GM23338 (cell line): ENCODE measurements around the gene DNAI1. TPM values are rescaled to one million over a fixed set of nuclear protein-coding genes. Genes with fewer than 3 reads are reported as not detected.

Experiments used
- ATAC-seq: fragments of 200-7000 bp; cut with Tn5 transposase; 3 replicates; pipeline ENCODE4 v1.9.1; 2020
- DNase-seq: peaks from one replicate; pipeline ENCODE4 v3.0.0-alpha.2; 2015; ENCODE audit warnings: low spot score
- H2AFZ ChIP-seq: fragments of 200-600 bp; sonication (generic); 2 replicates; pipeline ENCODE4 v1.8.0; 2016; ENCODE audit warnings: antibody characterized with exemption, mild to moderate bottlenecking, moderate library complexity
- H3F3A ChIP-seq: fragments of 200-600 bp; sonication (generic); replicated peaks from 2 replicates; pipeline ENCODE4 v1.8.0; 2017; ENCODE audit warnings: antibody characterized with exemption, mixed run types, low read depth
- H3K27ac ChIP-seq: fragments of 200-600 bp; sonication (generic); 2 replicates; pipeline ENCODE4 v1.6.1; 2016; ENCODE audit warnings: low read depth
- H3K27me3 ChIP-seq: fragments of 200-600 bp; sonication (generic); 2 replicates; pipeline ENCODE4 v1.8.0; 2016; ENCODE audit warnings: mild to moderate bottlenecking, mixed run types, moderate library complexity; ENCODE audit not compliant: insufficient read depth
- H3K36me3 ChIP-seq: fragments of 200-600 bp; sonication (generic); 2 replicates; pipeline ENCODE4 v1.8.0; 2016; ENCODE audit warnings: mild to moderate bottlenecking; ENCODE audit not compliant: insufficient read depth
- H3K4me1 ChIP-seq: fragments of 200-600 bp; sonication (generic); 2 replicates; pipeline ENCODE4 v1.8.0; 2016; ENCODE audit warnings: mild to moderate bottlenecking, moderate library complexity; ENCODE audit not compliant: insufficient read depth
- H3K4me2 ChIP-seq: fragments of 200-600 bp; sonication (generic); 2 replicates; pipeline ENCODE4 v1.7.1; 2017; ENCODE audit warnings: mixed run types
- H3K4me3 ChIP-seq: fragments of 200-600 bp; sonication (generic); 2 replicates; pipeline ENCODE4 v1.6.1; 2016; ENCODE audit warnings: mixed run types
- H3K79me2 ChIP-seq: fragments of 200-600 bp; sonication (generic); replicated peaks from 2 replicates; pipeline ENCODE4 v1.8.0; 2017; ENCODE audit warnings: mild to moderate bottlenecking; ENCODE audit not compliant: insufficient read depth
- H3K9me2 ChIP-seq: fragments of 200-600 bp; sonication (generic); 2 replicates; pipeline ENCODE4 v1.8.0; 2017; ENCODE audit not compliant: insufficient read depth
- H4K20me1 ChIP-seq: fragments of 200-600 bp; sonication (generic); replicated peaks from 2 replicates; pipeline ENCODE4 v1.8.0; 2017; ENCODE audit warnings: mild to moderate bottlenecking; ENCODE audit not compliant: insufficient read depth
- H3K27ac Mint-ChIP-seq: 2 replicates; pipeline ENCODE4 v1.8.0; 2020; ENCODE audit warnings: inconsistent platforms, mild to moderate bottlenecking, moderate library complexity, mixed read lengths
- H3K27me3 Mint-ChIP-seq: 3 replicates; pipeline ENCODE4 v1.8.0; 2022; ENCODE audit warnings: low read depth, mild to moderate bottlenecking, moderate library complexity, mixed read lengths, inconsistent platforms; ENCODE audit not compliant: insufficient read depth, poor library complexity
- H3K36me3 Mint-ChIP-seq: 3 replicates; pipeline ENCODE4 v1.8.0; 2021; ENCODE audit warnings: low read depth, mild to moderate bottlenecking, inconsistent platforms, moderate library complexity, mixed read lengths
- H3K4me1 Mint-ChIP-seq: 3 replicates; pipeline ENCODE4 v1.8.0; 2020; ENCODE audit warnings: mild to moderate bottlenecking, inconsistent platforms, mixed read lengths
- H3K4me3 Mint-ChIP-seq: 3 replicates; pipeline ENCODE4 v1.8.0; 2021; ENCODE audit warnings: moderate library complexity, mild to moderate bottlenecking, inconsistent platforms, mixed read lengths
- H3K9me3 Mint-ChIP-seq: 3 replicates; pipeline ENCODE4 v1.8.0; 2020; ENCODE audit warnings: moderate library complexity, mild to moderate bottlenecking, inconsistent platforms, mixed read lengths
- EZH2 ChIP-seq: fragments of 200-600 bp; sonication (generic); IDR thresholded peaks from one replicate; pipeline ENCODE4 v1.8.0; 2017; ENCODE audit warnings: antibody characterized with exemption, mild to moderate bottlenecking, low read depth; ENCODE audit not compliant: unreplicated experiment
- JUNB ChIP-seq: IDR thresholded peaks from one replicate; pipeline ENCODE4 v1.6.1; 2016; ENCODE audit warnings: antibody characterized with exemption; ENCODE audit not compliant: unreplicated experiment
- NANOG ChIP-seq: IDR thresholded peaks from 2 replicates; pipeline ENCODE4 v1.6.1; 2016; ENCODE audit warnings: antibody characterized with exemption, borderline replicate concordance
- ZNF114 ChIP-seq: fragments of 250-450 bp; sonication (Bioruptor Pico); IDR thresholded peaks from 2 replicates; pipeline ENCODE4 v1.5.0; 2020; ENCODE audit warnings: mild to moderate bottlenecking, moderate library complexity
- ZNF331 ChIP-seq: fragments of 250-450 bp; sonication (Bioruptor Pico); IDR thresholded peaks from 2 replicates; pipeline ENCODE4 v1.5.0; 2020; ENCODE audit warnings: low read depth, mild to moderate bottlenecking, moderate library complexity
- polyA plus RNA-seq: library from polyadenylated mRNA; unstranded; fragments of >200 nt; fragmentation: Nextera tagmentation; extraction: Ambion mirVana; gene quantifications from 2 replicates; pipeline ENCODE4 v1.2.1, GENCODE V29; 2016
- total RNA-seq: library from RNA; depleted of rRNA; stranded (reverse); fragments of >200 nt; shearing (Covaris generic); gene quantifications from 2 replicates; pipeline ENCODE4 v1.2.3, GENCODE V29; 2014
- TF ChIP-seq, protein P1 (sequence below): fragments of 250-450 bp; sonication (Bioruptor Pico); IDR thresholded peaks from 2 replicates; pipeline ENCODE4 v1.5.0; 2020; ENCODE audit warnings: mild to moderate bottlenecking, moderate library complexity
- TF ChIP-seq, protein P2 (sequence below): IDR thresholded peaks from 2 replicates; pipeline ENCODE4 v1.6.1; 2016; ENCODE audit warnings: antibody characterized with exemption
- TF ChIP-seq, protein P3 (sequence below), 2 experiments: fragments of 200-600 bp in 1 of 2; sonication (generic) in 1 of 2; conservative IDR thresholded peaks; 2 replicates each; pipeline versions ENCODE4 v1.5.1 to v1.6.1; 2016 to 2017; ENCODE audit warnings: antibody characterized with exemption in 2 of 2, low read depth in 2 of 2, mild to moderate bottlenecking in 2 of 2, moderate library complexity in 1 of 2
- TF ChIP-seq, protein P4 (sequence below): IDR thresholded peaks from one replicate; pipeline ENCODE4 v1.6.1; 2018; ENCODE audit warnings: antibody characterized with exemption; ENCODE audit not compliant: unreplicated experiment

Gene DNAI1
- total and polyA plus RNA-seq, 2 experiments from 2014 or later, result 1.0 to 1.1 TPM

DNA sequence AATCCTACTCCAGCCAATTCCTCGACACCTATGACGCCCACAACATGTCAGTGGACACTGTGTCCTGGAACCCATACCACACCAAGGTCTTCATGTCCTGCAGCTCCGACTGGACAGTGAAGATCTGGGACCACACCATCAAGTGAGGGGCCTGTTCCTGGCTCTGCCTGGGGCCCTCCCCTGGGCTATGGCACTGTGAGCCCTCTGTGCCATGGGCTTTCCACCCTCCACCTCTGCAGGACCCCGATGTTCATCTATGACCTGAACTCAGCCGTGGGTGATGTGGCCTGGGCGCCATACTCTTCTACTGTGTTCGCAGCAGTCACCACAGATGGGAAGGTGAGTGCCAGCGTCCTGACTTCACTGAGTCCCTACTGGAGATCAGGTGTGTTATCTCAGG lies 55.8 kb downstream of the DNAI1 start:
- Histone ChIP-seq H3K9me2 (peaks cover 4% of the 10 kb centered on the region; the same call in 1 of the 2 replicates), H4K20me1 (no peaks in the 10 kb centered on the region), H3K4me3 (no peak overlapping the region), H3K4me2 (no peak overlapping the region), H3K27ac (no peak overlapping the region), H3K36me3 (no peaks in the 10 kb centered on the region), H3K27me3 (no peaks in the 10 kb centered on the region), H3F3A (no peaks in the 10 kb centered on the region; the same call in 1 of the 2 replicates), H3K4me1 (peaks cover 38% of the 10 kb centered on the region), H2AFZ (no peak overlapping the region), H3K79me2 (no peaks in the 10 kb centered on the region)
- Mint-ChIP-seq H3K4me1 (peaks cover 45% of the 10 kb centered on the region), H3K36me3 (no peaks in the 10 kb centered on the region), H3K9me3 (no peaks in the 10 kb centered on the region; the same call in 2 of the 3 replicates), H3K27ac (no peak overlapping the region), H3K4me3 (no peak overlapping the region), H3K27me3 (peaks cover 5% of the 10 kb centered on the region)
- no peak for DNase-seq
- TF ChIP-seq, protein P1, sequence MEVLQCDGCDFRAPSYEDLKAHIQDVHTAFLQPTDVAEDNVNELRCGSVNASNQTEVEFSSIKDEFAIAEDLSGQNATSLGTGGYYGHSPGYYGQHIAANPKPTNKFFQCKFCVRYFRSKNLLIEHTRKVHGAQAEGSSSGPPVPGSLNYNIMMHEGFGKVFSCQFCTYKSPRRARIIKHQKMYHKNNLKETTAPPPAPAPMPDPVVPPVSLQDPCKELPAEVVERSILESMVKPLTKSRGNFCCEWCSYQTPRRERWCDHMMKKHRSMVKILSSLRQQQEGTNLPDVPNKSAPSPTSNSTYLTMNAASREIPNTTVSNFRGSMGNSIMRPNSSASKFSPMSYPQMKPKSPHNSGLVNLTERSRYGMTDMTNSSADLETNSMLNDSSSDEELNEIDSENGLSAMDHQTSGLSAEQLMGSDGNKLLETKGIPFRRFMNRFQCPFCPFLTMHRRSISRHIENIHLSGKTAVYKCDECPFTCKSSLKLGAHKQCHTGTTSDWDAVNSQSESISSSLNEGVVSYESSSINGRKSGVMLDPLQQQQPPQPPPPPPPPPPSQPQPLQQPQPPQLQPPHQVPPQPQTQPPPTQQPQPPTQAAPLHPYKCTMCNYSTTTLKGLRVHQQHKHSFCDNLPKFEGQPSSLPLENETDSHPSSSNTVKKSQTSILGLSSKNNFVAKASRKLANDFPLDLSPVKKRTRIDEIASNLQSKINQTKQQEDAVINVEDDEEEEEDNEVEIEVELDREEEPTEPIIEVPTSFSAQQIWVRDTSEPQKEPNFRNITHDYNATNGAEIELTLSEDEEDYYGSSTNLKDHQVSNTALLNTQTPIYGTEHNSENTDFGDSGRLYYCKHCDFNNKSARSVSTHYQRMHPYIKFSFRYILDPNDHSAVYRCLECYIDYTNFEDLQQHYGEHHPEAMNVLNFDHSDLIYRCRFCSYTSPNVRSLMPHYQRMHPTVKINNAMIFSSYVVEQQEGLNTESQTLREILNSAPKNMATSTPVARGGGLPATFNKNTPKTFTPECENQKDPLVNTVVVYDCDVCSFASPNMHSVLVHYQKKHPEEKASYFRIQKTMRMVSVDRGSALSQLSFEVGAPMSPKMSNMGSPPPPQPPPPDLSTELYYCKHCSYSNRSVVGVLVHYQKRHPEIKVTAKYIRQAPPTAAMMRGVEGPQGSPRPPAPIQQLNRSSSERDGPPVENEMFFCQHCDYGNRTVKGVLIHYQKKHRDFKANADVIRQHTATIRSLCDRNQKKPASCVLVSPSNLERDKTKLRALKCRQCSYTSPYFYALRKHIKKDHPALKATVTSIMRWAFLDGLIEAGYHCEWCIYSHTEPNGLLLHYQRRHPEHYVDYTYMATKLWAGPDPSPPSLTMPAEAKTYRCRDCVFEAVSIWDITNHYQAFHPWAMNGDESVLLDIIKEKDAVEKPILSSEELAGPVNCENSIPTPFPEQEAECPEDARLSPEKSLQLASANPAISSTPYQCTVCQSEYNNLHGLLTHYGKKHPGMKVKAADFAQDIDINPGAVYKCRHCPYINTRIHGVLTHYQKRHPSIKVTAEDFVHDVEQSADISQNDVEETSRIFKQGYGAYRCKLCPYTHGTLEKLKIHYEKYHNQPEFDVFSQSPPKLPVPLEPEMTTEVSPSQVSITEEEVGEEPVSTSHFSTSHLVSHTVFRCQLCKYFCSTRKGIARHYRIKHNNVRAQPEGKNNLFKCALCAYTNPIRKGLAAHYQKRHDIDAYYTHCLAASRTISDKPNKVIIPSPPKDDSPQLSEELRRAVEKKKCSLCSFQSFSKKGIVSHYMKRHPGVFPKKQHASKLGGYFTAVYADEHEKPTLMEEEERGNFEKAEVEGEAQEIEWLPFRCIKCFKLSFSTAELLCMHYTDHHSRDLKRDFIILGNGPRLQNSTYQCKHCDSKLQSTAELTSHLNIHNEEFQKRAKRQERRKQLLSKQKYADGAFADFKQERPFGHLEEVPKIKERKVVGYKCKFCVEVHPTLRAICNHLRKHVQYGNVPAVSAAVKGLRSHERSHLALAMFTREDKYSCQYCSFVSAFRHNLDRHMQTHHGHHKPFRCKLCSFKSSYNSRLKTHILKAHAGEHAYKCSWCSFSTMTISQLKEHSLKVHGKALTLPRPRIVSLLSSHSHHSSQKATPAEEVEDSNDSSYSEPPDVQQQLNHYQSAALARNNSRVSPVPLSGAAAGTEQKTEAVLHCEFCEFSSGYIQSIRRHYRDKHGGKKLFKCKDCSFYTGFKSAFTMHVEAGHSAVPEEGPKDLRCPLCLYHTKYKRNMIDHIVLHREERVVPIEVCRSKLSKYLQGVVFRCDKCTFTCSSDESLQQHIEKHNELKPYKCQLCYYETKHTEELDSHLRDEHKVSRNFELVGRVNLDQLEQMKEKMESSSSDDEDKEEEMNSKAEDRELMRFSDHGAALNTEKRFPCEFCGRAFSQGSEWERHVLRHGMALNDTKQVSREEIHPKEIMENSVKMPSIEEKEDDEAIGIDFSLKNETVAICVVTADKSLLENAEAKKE, result no peak
- TF ChIP-seq, protein P2, sequence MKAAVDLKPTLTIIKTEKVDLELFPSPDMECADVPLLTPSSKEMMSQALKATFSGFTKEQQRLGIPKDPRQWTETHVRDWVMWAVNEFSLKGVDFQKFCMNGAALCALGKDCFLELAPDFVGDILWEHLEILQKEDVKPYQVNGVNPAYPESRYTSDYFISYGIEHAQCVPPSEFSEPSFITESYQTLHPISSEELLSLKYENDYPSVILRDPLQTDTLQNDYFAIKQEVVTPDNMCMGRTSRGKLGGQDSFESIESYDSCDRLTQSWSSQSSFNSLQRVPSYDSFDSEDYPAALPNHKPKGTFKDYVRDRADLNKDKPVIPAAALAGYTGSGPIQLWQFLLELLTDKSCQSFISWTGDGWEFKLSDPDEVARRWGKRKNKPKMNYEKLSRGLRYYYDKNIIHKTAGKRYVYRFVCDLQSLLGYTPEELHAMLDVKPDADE, result no peak
- no peak for TF ChIP-seq ZNF114 (CRISPR knock-in tag)
- no peak for TF ChIP-seq EZH2
- ATAC-seq, result no peak

DNA sequence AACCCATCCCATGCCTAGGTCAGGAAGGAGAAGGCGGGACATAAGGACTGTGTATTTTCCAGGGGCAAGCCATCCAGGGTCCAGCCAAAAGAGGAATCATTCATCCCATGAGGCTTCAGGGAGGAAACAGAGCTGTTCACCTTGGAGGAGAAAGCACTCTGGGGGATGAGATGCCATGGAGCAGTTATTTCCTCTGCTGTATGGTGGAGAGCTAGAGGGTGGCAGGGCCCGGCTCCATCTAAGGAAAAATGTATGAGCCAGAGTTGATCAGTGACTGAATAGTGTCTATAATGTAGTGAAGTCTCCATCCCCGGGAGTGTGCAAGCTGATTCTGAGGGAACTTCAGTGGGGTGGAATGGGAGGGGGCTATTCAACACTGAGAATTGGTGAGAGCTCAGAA lies 56.2 kb downstream of the DNAI1 start:
- H3K4me1 Mint-ChIP-seq, result peaks cover 41% of the 10 kb centered on the region
- H3K79me2 ChIP-seq, result no peaks in the 10 kb centered on the region
- peaks cover 38% of the 10 kb centered on the region for H3K4me1 ChIP-seq
- peaks cover 4% of the 10 kb centered on the region; the same call in 1 of the 2 replicates for H3K9me2 ChIP-seq
- no peaks in the 10 kb centered on the region; the same call in 1 of the 2 replicates for H3F3A ChIP-seq
- H3K27me3 Mint-ChIP-seq, result peaks cover 8% of the 10 kb centered on the region
- H3K9me3 Mint-ChIP-seq, result no peaks in the 10 kb centered on the region; the same call in 2 of the 3 replicates
- DNase-seq (no peak), ATAC-seq (no peak)
- no peak overlapping the region for H3K27ac ChIP-seq
- no peak overlapping the region for H3K4me3 ChIP-seq
- H2AFZ ChIP-seq, result no peak overlapping the region
- H3K27ac Mint-ChIP-seq, result no peak overlapping the region
- no peak overlapping the region for H3K4me3 Mint-ChIP-seq
- H3K36me3 ChIP-seq, result no peaks in the 10 kb centered on the region
- no peaks in the 10 kb centered on the region for H3K27me3 ChIP-seq
- no peaks in the 10 kb centered on the region for H4K20me1 ChIP-seq
- H3K36me3 Mint-ChIP-seq, result no peaks in the 10 kb centered on the region
- H3K4me2 ChIP-seq, result no peak overlapping the region
- TF ChIP-seq NANOG (no peak), JUNB (no peak), EZH2 (no peak), ZNF331 (CRISPR knock-in tag) (no peak)
- TF ChIP-seq, protein P3, sequence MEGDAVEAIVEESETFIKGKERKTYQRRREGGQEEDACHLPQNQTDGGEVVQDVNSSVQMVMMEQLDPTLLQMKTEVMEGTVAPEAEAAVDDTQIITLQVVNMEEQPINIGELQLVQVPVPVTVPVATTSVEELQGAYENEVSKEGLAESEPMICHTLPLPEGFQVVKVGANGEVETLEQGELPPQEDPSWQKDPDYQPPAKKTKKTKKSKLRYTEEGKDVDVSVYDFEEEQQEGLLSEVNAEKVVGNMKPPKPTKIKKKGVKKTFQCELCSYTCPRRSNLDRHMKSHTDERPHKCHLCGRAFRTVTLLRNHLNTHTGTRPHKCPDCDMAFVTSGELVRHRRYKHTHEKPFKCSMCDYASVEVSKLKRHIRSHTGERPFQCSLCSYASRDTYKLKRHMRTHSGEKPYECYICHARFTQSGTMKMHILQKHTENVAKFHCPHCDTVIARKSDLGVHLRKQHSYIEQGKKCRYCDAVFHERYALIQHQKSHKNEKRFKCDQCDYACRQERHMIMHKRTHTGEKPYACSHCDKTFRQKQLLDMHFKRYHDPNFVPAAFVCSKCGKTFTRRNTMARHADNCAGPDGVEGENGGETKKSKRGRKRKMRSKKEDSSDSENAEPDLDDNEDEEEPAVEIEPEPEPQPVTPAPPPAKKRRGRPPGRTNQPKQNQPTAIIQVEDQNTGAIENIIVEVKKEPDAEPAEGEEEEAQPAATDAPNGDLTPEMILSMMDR (conservative IDR thresholded peaks at IDR 0.05; ENCODE audit: low read depth in 2 of 2), result no peak
- TF ChIP-seq, protein P4, sequence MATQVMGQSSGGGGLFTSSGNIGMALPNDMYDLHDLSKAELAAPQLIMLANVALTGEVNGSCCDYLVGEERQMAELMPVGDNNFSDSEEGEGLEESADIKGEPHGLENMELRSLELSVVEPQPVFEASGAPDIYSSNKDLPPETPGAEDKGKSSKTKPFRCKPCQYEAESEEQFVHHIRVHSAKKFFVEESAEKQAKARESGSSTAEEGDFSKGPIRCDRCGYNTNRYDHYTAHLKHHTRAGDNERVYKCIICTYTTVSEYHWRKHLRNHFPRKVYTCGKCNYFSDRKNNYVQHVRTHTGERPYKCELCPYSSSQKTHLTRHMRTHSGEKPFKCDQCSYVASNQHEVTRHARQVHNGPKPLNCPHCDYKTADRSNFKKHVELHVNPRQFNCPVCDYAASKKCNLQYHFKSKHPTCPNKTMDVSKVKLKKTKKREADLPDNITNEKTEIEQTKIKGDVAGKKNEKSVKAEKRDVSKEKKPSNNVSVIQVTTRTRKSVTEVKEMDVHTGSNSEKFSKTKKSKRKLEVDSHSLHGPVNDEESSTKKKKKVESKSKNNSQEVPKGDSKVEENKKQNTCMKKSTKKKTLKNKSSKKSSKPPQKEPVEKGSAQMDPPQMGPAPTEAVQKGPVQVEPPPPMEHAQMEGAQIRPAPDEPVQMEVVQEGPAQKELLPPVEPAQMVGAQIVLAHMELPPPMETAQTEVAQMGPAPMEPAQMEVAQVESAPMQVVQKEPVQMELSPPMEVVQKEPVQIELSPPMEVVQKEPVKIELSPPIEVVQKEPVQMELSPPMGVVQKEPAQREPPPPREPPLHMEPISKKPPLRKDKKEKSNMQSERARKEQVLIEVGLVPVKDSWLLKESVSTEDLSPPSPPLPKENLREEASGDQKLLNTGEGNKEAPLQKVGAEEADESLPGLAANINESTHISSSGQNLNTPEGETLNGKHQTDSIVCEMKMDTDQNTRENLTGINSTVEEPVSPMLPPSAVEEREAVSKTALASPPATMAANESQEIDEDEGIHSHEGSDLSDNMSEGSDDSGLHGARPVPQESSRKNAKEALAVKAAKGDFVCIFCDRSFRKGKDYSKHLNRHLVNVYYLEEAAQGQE, result no peak
